Daoy (cell line): ENCODE data around the gene INPP4B. TPM values are rescaled to one million over a fixed set of nuclear protein-coding genes. Genes with fewer than 3 reads are reported as not detected.
"Not testable (repeated sequence)": the region's sequence is repeated elsewhere in the genome, so short reads cannot be mapped to it uniquely, and the experiment has no call there.

Source experiments
- DNase-seq: peaks from one replicate; pipeline ENCODE4 v3.0.0-alpha.2; 2015; ENCODE audit warnings: low read depth
- total RNA-seq: library from RNA; depleted of rRNA; stranded (reverse); fragments of >200 nt; shearing (Covaris generic); gene quantifications from 2 replicates; pipeline ENCODE4 v1.2.3, GENCODE V29; 2014

The INPP4B gene
- total RNA-seq, 1 experiment from 2014 or later = 9.3 TPM

- DNase-seq = no peak
Observed at GRCh38 chr4:142686081-142686480, 160.0 kb downstream of the INPP4B start.

DNA sequence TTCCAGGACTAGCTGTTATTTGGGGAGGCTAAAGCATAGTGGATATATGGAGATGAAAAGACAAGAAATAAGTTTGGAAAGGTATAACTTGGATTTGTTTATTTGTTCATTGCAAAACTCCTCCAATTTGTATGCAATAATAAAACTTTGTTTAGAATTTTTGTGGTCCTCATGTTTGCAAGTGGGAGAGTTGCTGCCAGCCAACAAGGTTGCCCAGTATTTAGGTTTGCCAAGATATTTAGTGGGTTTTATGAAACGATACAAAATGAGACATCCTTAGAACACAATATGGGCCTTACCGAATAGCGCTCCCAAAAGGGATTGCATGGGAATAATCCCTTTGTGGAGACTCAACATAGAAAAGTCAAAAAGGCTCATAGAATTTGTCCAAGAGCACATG is 162.1 kb downstream of the INPP4B start:
- DNase-seq = no peak

GRCh38 chr4:142683503-142683902 is 162.6 kb downstream of the INPP4B start:
- peak; percentile 1 for DNase-seq

- no peak for DNase-seq
Observed at GRCh38 chr4:142671516-142671915, 174.6 kb downstream of the INPP4B start.

- DNase-seq = no peak
Observed at GRCh38 chr4:142663828-142664227, 182.3 kb downstream of the INPP4B start.

GRCh38 chr4:142660728-142661127 is 185.4 kb downstream of the INPP4B start:
- peak; percentile 2 for DNase-seq

- DNase-seq = no peak
Observed at GRCh38 chr4:142656178-142656577, 189.9 kb downstream of the INPP4B start.

DNA sequence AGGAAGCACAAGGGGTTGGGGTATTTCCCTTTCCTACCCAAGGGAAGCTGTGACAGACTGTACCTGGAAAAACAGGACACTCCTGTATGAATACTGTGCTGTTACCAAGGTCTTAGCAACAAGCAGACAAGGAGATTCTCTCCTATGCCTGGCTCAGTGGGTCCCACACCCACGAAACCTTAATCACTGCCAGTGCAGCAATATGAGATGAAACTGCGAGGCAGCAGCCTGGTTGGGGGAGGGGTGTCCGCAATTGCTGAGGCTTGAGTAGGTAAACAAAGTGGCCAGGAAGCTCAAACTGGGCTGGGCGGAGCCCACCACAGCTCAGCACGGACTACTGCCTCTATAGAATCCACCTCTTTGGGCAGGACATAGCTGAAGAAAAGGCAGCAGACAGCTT is 197.7 kb downstream of the INPP4B start:
- DNase-seq = no peak

- DNase-seq = peak; percentile 1
Observed at GRCh38 chr4:142645475-142646108, 200.5 kb downstream of the INPP4B start.

DNA sequence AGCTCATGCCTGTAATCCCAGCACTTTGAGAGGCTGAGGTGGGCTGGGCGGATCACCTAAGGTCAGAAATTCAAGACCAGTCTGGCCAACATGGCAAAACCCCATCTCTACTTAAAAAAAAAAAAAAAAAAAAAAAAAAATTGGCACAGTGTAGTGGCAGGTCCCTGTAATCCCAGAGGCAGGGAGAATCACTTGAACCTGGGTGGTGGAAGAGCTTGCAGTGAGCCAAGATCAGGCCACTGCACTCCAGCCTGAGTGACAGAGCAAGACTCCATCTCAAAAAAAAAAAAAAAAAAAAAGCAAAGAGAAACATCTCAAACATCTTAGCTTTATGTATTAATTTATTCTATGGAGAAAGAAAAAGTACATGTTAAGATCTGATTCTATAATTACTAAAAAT is 201.5 kb downstream of the INPP4B start:
- DNase-seq = not testable (repeated sequence)

DNA sequence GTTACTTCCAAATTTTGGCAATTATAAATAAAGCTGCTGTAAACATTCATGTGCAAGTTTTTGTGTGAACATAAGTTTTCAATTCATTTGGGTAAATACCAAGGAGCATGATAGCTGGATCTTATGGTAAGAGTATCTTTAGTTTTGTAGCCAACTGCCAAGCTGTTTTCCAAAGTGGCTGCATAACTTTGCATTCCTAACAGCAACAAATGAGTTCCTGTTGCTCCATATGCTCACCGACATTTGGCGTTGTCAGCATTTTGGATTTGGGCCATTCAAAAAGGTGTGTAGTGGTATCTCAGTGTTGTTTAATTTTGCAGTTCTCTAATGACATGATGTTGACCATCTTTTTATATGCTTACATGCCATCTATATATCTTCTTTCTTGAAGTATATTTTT is 208.5 kb downstream of the INPP4B start:
- no peak for DNase-seq

GRCh38 chr4:142631836-142632235 is 214.3 kb downstream of the INPP4B start:
- no peak for DNase-seq

DNA sequence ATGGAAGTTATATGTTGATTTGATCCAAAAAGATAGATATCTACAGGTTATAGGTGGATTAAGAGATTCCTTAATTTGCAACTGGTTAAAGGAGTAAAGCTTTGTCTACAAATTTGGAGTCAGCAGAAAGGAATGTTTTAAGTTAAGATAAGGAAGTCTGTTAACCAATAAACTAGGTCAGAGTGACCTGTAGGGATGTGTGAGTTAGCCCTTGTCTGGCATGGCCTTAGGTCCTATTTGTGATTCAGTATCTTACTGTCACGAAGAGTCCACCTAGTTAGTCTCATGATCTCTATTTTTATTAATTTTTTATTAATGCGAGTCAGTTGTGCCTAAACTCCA is 230.8 kb downstream of the INPP4B start:
- peak; percentile 56 for DNase-seq

- DNase-seq = peak; percentile 0
Observed at GRCh38 chr4:142614621-142615323, 231.3 kb downstream of the INPP4B start.

DNA sequence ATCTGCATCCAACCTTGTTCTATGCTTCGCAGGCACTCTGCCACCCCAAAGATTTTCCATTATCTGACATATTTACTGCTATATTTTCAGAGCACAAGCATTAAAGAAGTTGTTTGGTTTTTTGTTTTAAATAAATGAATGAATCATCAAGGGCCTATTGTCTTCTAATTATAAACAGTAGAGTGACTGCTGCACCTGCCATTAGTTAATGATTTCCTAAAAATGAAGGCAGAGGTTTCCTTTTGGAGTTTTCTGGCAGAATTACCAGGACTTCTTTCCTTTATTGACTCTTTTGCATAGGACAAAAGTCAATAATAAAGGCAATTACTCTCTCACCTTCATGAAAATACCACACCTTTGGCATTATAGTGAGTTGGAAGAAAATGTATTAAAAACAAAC is 238.1 kb downstream of the INPP4B start:
- DNase-seq = no peak

DNA sequence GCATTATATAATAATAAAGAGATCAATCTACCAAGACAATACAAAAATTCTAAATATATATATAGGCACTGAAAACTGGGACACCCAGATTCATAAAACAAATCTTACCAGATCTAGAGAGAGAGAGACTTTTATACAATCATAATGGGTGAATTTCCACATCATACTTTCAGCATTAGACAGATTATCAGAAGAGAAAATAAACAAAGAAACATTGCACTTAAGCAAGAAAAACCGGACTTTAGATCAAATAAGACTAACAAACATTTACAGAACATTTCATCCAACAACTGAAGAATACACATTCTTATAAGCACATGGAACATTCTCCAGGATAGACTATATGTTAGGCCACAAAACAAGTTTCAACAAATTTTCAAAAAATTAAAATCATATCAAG is 245.1 kb downstream of the INPP4B start:
- DNase-seq = no peak

DNA sequence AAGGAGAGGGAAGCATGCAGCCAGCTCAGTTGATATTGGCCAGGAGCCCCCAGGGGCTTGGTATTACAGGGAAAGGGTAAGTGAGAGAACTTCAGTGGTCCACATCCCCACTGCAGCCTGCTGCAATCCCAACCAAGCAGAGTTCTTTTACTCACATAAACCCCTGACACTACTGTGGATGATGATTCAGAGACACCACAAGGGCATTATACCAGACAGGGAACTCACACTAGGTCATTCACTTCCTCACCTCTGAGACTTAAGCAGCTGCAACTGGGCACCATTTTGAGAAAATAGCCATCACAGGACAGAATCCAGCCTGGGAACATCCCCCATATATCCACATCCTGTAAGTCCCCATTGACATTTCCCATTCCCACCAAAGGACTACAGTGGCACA is 248.0 kb downstream of the INPP4B start:
- DNase-seq = no peak

DNA sequence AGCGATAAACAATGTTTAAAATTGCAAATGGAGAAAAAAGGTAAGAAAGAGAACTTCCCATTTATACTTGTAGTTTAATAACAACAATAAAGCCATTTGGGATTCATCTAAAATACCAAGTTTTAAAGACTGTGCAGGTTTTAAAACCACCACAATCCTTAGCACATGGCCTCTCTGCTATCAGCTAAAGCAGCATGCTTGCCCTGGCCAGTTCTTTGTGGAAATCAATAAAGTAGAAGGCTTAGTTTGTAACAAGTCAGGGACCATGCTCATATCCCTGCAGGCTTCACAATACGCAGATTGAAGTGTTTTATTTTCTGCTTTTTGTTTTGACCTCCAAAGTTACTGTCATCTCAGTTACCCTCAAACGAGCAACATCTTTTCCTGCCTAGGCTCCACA is 249.5 kb downstream of the INPP4B start:
- no peak for DNase-seq

DNA sequence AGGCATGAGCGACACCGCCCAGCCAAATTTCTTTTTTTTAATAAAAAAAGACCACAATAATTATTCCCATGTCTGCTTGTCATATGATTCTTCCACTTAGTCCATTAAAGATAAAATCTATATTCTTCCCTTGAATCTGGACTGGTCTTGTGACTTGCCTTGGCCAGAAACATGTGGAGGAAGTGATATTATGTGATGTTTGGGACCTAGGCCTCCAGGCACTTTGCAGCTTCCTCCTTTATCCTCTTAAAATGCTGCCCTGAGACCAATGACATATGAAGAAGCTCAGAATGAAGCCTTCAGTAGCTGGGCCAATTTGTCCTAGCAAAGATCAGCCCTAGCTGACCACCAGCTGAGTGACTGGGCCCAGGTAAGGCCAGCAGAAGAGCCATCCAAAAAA is 250.0 kb downstream of the INPP4B start:
- no peak for DNase-seq

GRCh38 chr4:142595222-142595871 is 250.8 kb downstream of the INPP4B start:
- no peak for DNase-seq

DNA sequence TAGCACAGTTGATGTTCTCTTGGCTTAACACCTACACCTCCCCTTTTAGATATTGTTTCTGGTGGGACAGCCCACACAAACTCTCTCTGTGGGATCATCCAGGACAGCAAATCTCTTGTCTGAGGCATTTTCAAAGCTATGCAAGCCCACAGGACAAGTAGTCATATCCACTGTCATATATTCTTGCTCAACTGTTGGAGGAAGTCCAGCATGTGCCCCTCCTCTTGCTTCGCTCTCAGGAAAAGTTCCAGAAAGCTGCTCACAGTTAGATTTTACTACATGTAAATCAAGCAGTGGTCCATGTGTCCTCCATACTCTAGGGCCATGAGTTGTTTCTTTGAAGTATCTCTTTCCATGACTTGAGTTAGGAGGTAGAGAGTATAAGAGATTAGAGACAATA is 260.7 kb downstream of the INPP4B start:
- no peak for DNase-seq

DNA sequence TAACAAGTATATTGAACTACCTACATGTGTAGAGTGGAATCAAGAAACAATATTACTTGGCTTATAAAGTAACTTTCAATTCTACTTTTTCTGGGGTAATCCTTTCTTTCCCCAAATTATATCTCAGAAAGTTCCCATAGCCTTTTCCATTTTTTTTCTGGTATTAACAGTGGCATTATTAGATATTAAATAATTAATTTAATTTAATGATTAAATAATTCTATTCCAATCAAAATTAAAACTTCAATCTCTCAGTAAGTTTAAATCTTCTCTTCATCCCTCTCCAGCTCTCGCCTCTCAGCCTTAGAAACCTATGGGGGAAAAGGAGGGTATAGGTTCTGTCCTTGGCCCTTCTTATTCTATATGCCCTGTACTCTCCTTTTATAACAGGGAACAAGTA is 262.4 kb downstream of the INPP4B start:
- DNase-seq = no peak

DNA sequence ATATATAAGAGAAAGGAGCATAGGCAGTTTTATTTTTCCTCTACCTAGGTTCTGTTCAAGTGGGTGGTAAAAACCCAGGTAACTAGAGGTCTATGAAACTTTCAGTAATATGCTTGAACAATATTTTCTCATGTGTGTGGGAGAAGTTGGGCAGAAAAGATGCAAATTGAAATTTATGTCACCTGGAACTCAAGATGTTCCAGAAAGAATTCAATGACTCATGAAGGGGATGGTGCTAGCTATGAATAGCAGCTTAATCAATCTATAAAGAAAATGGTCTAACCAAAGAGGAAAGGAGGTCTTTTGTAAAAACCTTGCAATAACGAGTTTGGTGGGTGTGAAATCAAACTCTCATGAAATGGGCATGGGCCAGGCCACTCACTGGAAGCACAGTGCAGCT is 263.8 kb downstream of the INPP4B start:
- no peak for DNase-seq
